Stimulated activated naive CD8-positive, alpha-beta T cell treated with anti-CD3 and anti-CD28 coated beads, Interleukin-15, amount 100 ng/mL, for 72 hours (primary cell): ENCODE results near the gene SPTBN5.

ENCODE experiments used
- ATAC-seq: fragments of 150-1000 bp; cut with Tn5 transposase; 2 replicates; pipeline ENCODE4 v1.10.0; 2021; ENCODE audit warnings: mild to moderate bottlenecking, moderate library complexity
- DNase-seq, 2 donors: peaks; one replicate each; pipeline ENCODE4 v3.0.0; 2021 to 2022
- H3K27ac Mint-ChIP-seq, 2 donors: one replicate each; pipeline ENCODE4 v1.8.0; 2022; ENCODE audit warnings: mild to moderate bottlenecking in 2 of 2, mixed read lengths in 2 of 2, moderate library complexity in 2 of 2
- H3K27me3 Mint-ChIP-seq: one replicate; pipeline ENCODE4 v1.8.0; 2022; ENCODE audit warnings: mixed read lengths
- H3K4me1 Mint-ChIP-seq: one replicate; pipeline ENCODE4 v1.8.0; 2022; ENCODE audit warnings: mild to moderate bottlenecking, mixed read lengths
- H3K4me3 Mint-ChIP-seq, 2 donors: one replicate each; pipeline ENCODE4 v1.8.0; 2022; ENCODE audit warnings: mild to moderate bottlenecking in 2 of 2, mixed read lengths in 2 of 2, moderate library complexity in 1 of 2
- H3K9me3 Mint-ChIP-seq, 2 donors: one replicate each; pipeline ENCODE4 v1.8.0; 2022; ENCODE audit warnings: mixed read lengths in 2 of 2

Gene SPTBN5

GRCh38 chr15:41872166-41872747 is 21.6 kb downstream of the SPTBN5 start:
- Mint-ChIP-seq H3K27ac (no peak overlapping the region), H3K4me3 (no peak overlapping the region), H3K27me3 (no peaks in the 10 kb centered on the region), H3K9me3 (no peaks in the 10 kb centered on the region), H3K4me1 (peaks cover 17% of the 10 kb centered on the region)
- ATAC-seq (no peak), DNase-seq (no peak)

GRCh38 chr15:41871175-41871905 is 22.5 kb downstream of the SPTBN5 start:
- DNase-seq, result no peak
- Mint-ChIP-seq H3K9me3 (no peaks in the 10 kb centered on the region), H3K4me3 (no peak overlapping the region), H3K27ac (no peak overlapping the region), H3K4me1 (peaks cover 17% of the 10 kb centered on the region), H3K27me3 (no peaks in the 10 kb centered on the region)
- no peak for ATAC-seq

- Mint-ChIP-seq H3K4me3 (peak overlapping the region in 1 of 2 donors; percentile 41), H3K27me3 (no peaks in the 10 kb centered on the region), H3K9me3 (no peaks in the 10 kb centered on the region), H3K27ac (peak overlapping the region in 1 of 2 donors; percentile 41), H3K4me1 (peaks cover 17% of the 10 kb centered on the region)
- peak; percentile 31 to 45 for DNase-seq
- ATAC-seq, result peak; percentile 89
Observed at GRCh38 chr15:41870689-41871081, 23.2 kb downstream of the SPTBN5 start.

- Mint-ChIP-seq H3K27me3 (no peaks in the 10 kb centered on the region), H3K9me3 (no peaks in the 10 kb centered on the region), H3K4me1 (peaks cover 17% of the 10 kb centered on the region), H3K27ac (peak overlapping the region in 1 of 2 donors; percentile 41), H3K4me3 (peak overlapping the region in 1 of 2 donors; percentile 41)
- no peak for DNase-seq
- no peak for ATAC-seq
Observed at GRCh38 chr15:41869770-41870688, 23.8 kb downstream of the SPTBN5 start.

- H3K9me3 Mint-ChIP-seq, result no peaks in the 10 kb centered on the region
- H3K27ac Mint-ChIP-seq, result no peak overlapping the region
- ATAC-seq (no peak), DNase-seq (no peak)
- no peaks in the 10 kb centered on the region for H3K27me3 Mint-ChIP-seq
- H3K4me3 Mint-ChIP-seq, result no peak overlapping the region
- peaks cover 17% of the 10 kb centered on the region for H3K4me1 Mint-ChIP-seq
Observed at GRCh38 chr15:41868321-41868720, 25.5 kb downstream of the SPTBN5 start.

- Mint-ChIP-seq H3K9me3 (no peaks in the 10 kb centered on the region), H3K27me3 (no peaks in the 10 kb centered on the region), H3K4me1 (peaks cover 21% of the 10 kb centered on the region), H3K4me3 (no peak overlapping the region), H3K27ac (peak overlapping the region; percentile 1 to 40)
- ATAC-seq (no peak), DNase-seq (no peak)
Observed at GRCh38 chr15:41866872-41867579, 26.8 kb downstream of the SPTBN5 start.

- DNase-seq (no peak), ATAC-seq (no peak)
- no peak overlapping the region for H3K27ac Mint-ChIP-seq
- H3K27me3 Mint-ChIP-seq, result no peaks in the 10 kb centered on the region
- no peak overlapping the region for H3K4me3 Mint-ChIP-seq
- H3K4me1 Mint-ChIP-seq, result peaks cover 15% of the 10 kb centered on the region
- no peaks in the 10 kb centered on the region for H3K9me3 Mint-ChIP-seq
Observed at GRCh38 chr15:41866263-41866703, 27.6 kb downstream of the SPTBN5 start.

- Mint-ChIP-seq H3K27me3 (peaks cover 6% of the 10 kb centered on the region), H3K4me1 (peaks cover 12% of the 10 kb centered on the region), H3K4me3 (no peak overlapping the region), H3K27ac (no peak overlapping the region), H3K9me3 (no peaks in the 10 kb centered on the region)
- no peak for DNase-seq
- no peak for ATAC-seq
Observed at GRCh38 chr15:41865490-41866055, 28.3 kb downstream of the SPTBN5 start.

GRCh38 chr15:41862515-41863116 is 31.2 kb downstream of the SPTBN5 start:
- no peak for ATAC-seq
- no peak for DNase-seq
- Mint-ChIP-seq H3K4me1 (peaks cover 16% of the 10 kb centered on the region), H3K4me3 (no peak overlapping the region), H3K27ac (no peak overlapping the region), H3K27me3 (peaks cover 7% of the 10 kb centered on the region), H3K9me3 (no peaks in the 10 kb centered on the region)

GRCh38 chr15:41861736-41862356 is 32.0 kb downstream of the SPTBN5 start:
- no peaks in the 10 kb centered on the region for H3K9me3 Mint-ChIP-seq
- H3K4me3 Mint-ChIP-seq, result no peak overlapping the region
- no peak overlapping the region for H3K27ac Mint-ChIP-seq
- ATAC-seq (no peak), DNase-seq (no peak)
- peaks cover 16% of the 10 kb centered on the region for H3K4me1 Mint-ChIP-seq
- peaks cover 7% of the 10 kb centered on the region for H3K27me3 Mint-ChIP-seq

- no peak overlapping the region for H3K4me3 Mint-ChIP-seq
- DNase-seq (no peak), ATAC-seq (no peak)
- H3K4me1 Mint-ChIP-seq, result peaks cover 16% of the 10 kb centered on the region
- peaks cover 7% of the 10 kb centered on the region for H3K27me3 Mint-ChIP-seq
- H3K9me3 Mint-ChIP-seq, result no peaks in the 10 kb centered on the region
- H3K27ac Mint-ChIP-seq, result peak overlapping the region in 1 of 2 donors; percentile 27
Observed at GRCh38 chr15:41860049-41860828, 33.6 kb downstream of the SPTBN5 start.

- DNase-seq (no peak), ATAC-seq (no peak)
- Mint-ChIP-seq H3K27me3 (peaks cover 7% of the 10 kb centered on the region), H3K9me3 (no peaks in the 10 kb centered on the region), H3K4me3 (no peak overlapping the region), H3K27ac (peak overlapping the region in 1 of 2 donors; percentile 19), H3K4me1 (peaks cover 16% of the 10 kb centered on the region)
Observed at GRCh38 chr15:41858756-41859155, 35.1 kb downstream of the SPTBN5 start.

GRCh38 chr15:41857316-41857715 is 36.5 kb downstream of the SPTBN5 start:
- Mint-ChIP-seq H3K4me1 (peaks cover 12% of the 10 kb centered on the region), H3K9me3 (no peaks in the 10 kb centered on the region), H3K27ac (peak overlapping the region in 1 of 2 donors; percentile 54), H3K27me3 (peaks cover 7% of the 10 kb centered on the region), H3K4me3 (no peak overlapping the region)
- DNase-seq (no peak), ATAC-seq (no peak)

- ATAC-seq, result no peak
- peaks cover 12% of the 10 kb centered on the region for H3K4me1 Mint-ChIP-seq
- DNase-seq, result no peak
- no peak overlapping the region for H3K4me3 Mint-ChIP-seq
- no peak overlapping the region for H3K27ac Mint-ChIP-seq
- peaks cover 7% of the 10 kb centered on the region for H3K27me3 Mint-ChIP-seq
- no peaks in the 10 kb centered on the region for H3K9me3 Mint-ChIP-seq
Observed at GRCh38 chr15:41856716-41857115, 37.1 kb downstream of the SPTBN5 start.
